OCI-LY3 (cell line): ENCODE data around the gene NSDHL.

Experiments used
- H2AFZ ChIP-seq: fragments of 200-600, 300-600 bp; shearing (Covaris generic); 2 replicates; pipeline ENCODE4 v1.6.0; 2014; ENCODE audit warnings: antibody characterized with exemption, low read depth, low read length
- H3K27ac ChIP-seq: fragments of 200-600, 300-600 bp; sonication (generic); 2 replicates; pipeline ENCODE4 v1.5.1; 2014; ENCODE audit warnings: mild to moderate bottlenecking, low read length, moderate library complexity, mixed read lengths
- H3K27me3 ChIP-seq: fragments of 200-600, 300-600 bp; sonication (generic); 2 replicates; pipeline ENCODE4 v1.6.1; 2014; ENCODE audit warnings: low read depth, low read length, mixed read lengths
- H3K36me3 ChIP-seq: fragments of 200-600, 300-600 bp; sonication (generic); replicated peaks from 2 replicates; pipeline ENCODE3; 2014; ENCODE audit warnings: low read depth, low read length, mixed read lengths
- H3K4me1 ChIP-seq: fragments of 300-600, 200-600 bp; sonication (generic); 2 replicates; pipeline ENCODE4 v1.6.1; 2014; ENCODE audit warnings: low read length, mixed read lengths
- H3K4me2 ChIP-seq: fragments of 200-600, 300-600 bp; sonication (generic); 2 replicates; pipeline ENCODE4 v1.6.1; 2014; ENCODE audit warnings: low read length, mixed read lengths
- H3K4me3 ChIP-seq: fragments of 300-600, 200-600 bp; sonication (generic); 2 replicates; pipeline ENCODE4 v1.5.1; 2014; ENCODE audit warnings: antibody characterized with exemption, mild to moderate bottlenecking, low read length, moderate library complexity
- H3K79me2 ChIP-seq: fragments of 300-600, 200-600 bp; shearing (Covaris generic); 2 replicates; pipeline ENCODE4 v1.6.1; 2014; ENCODE audit warnings: mild to moderate bottlenecking, low read length, mixed read lengths
- H3K9ac ChIP-seq: fragments of 300-600, 200-600 bp; shearing (Covaris generic); 2 replicates; pipeline ENCODE4 v1.6.0; 2014; ENCODE audit warnings: mild to moderate bottlenecking, low read length, moderate library complexity
- H3K9me3 ChIP-seq: fragments of 200-600, 300-600 bp; shearing (Covaris generic); 2 replicates; pipeline ENCODE4 v1.6.1; 2014; ENCODE audit warnings: low read length, mixed read lengths; ENCODE audit not compliant: insufficient read depth
- H4K20me1 ChIP-seq: fragments of 200-600, 300-600 bp; sonication (generic); 2 replicates; pipeline ENCODE4 v1.6.1; 2016; ENCODE audit warnings: low read length, mixed read lengths; ENCODE audit not compliant: insufficient read depth
- CTCF ChIP-seq: fragments of 200-600, 300-600 bp; sonication (generic); IDR thresholded peaks from 2 replicates; pipeline ENCODE4 v1.5.1; 2014; ENCODE audit warnings: antibody characterized with exemption, low read length, low read depth
- EZH2phosphoT487 ChIP-seq: fragments of 200-600 bp; shearing (Covaris generic); IDR thresholded peaks from 2 replicates; pipeline ENCODE4 v1.6.1; 2018; ENCODE audit warnings: antibody characterized with exemption, mixed run types, low read depth

Gene NSDHL

GRCh38 chrX:152918707-152919106 is 87.8 kb downstream of the NSDHL start:
- Histone ChIP-seq H3K27ac (no peak overlapping the region), H3K9ac (peak overlapping the region; percentile 85; the same call in 1 of the 2 replicates), H3K4me2 (peak overlapping the region; percentile 84), H3K79me2 (no peaks in the 10 kb centered on the region), H3K9me3 (no peaks in the 10 kb centered on the region), H3K36me3 (no peaks in the 10 kb centered on the region), H3K4me3 (peak overlapping the region; percentile 84), H4K20me1 (no peaks in the 10 kb centered on the region), H3K4me1 (peaks cover 25% of the 10 kb centered on the region), H2AFZ (no peak overlapping the region), H3K27me3 (no peaks in the 10 kb centered on the region)
- TF ChIP-seq CTCF (no peak), EZH2phosphoT487 (no peak)
